B cell (primary cell): ENCODE data around the gene CCDC192. TPM values are rescaled to one million over a fixed set of nuclear protein-coding genes. Genes with fewer than 3 reads are reported as not detected.

Experiments used
- ATAC-seq: fragments of 200-7000 bp; cut with Tn5 transposase; one replicate; pipeline ENCODE4 v1.10.0; 2021; ENCODE audit warnings: low read depth, mild to moderate bottlenecking, moderate number of reproducible peaks, moderate library complexity
- CTCF ChIA-PET: fragments of 350-600 bp; sonication (Branson Sonifier 250); formaldehyde crosslinking; loops from one replicate; lab custom pipeline; 2021; ENCODE audit warnings: antibody characterized with exemption, inconsistent platforms; lab: Charles Lee
- POLR2A ChIA-PET: fragments of 350-600 bp; sonication (Branson Sonifier 250); formaldehyde crosslinking; loops from one replicate; lab custom pipeline; 2021; ENCODE audit warnings: antibody characterized with exemption; lab: Charles Lee
- DNase-seq: peaks from one replicate; pipeline ENCODE4 v3.0.0; 2013
- H2AFZ ChIP-seq: 2 replicates; pipeline ENCODE4 v1.6.1; 2012; ENCODE audit warnings: mild to moderate bottlenecking, low read depth, low read length; ENCODE audit not compliant: insufficient read depth, poor library complexity, severe bottlenecking
- H3K27ac ChIP-seq, 2 donors: 1 replicate in 1 of 2; 2 replicates in 1 of 2; pipeline ENCODE4 v1.5.1; 2012 to 2013; ENCODE audit warnings: low read length in 2 of 2, mild to moderate bottlenecking in 2 of 2, moderate library complexity in 1 of 2
- H3K27me3 ChIP-seq, 4 experiments: fragments of 200-600 bp in 1 of 4; sonication (generic) in 1 of 4; replicated peaks in 1 of 4; 1 replicate in 2 of 4; 2 replicates in 2 of 4; pipeline versions ENCODE4 v1.6.1 to v1.7.0; 2013 to 2016; ENCODE audit warnings: low read length in 3 of 4, mild to moderate bottlenecking in 2 of 4, mixed read lengths in 1 of 4, moderate library complexity in 1 of 4; ENCODE audit not compliant: insufficient read depth in 4 of 4, control insufficient read depth in 3 of 4; ENCODE audit errors: control extremely low read depth in 1 of 4
- H3K36me3 ChIP-seq, 2 experiments: replicated peaks in 1 of 2; 1 replicate in 1 of 2; 2 replicates in 1 of 2; pipeline versions ENCODE4 v1.6.1 to v1.7.1; 2013; ENCODE audit warnings: low read length in 1 of 2; ENCODE audit not compliant: insufficient read depth in 2 of 2, control insufficient read depth in 1 of 2; ENCODE audit errors: control extremely low read depth in 1 of 2, extremely low read depth in 1 of 2
- H3K4me1 ChIP-seq, 2 donors: fragments of 200-600 bp in 1 of 2; sonication (generic) in 1 of 2; 1 replicate in 1 of 2; 2 replicates in 1 of 2; pipeline versions ENCODE4 v1.5.1 to v1.6.1; 2013 to 2017; ENCODE audit warnings: low read length in 2 of 2; ENCODE audit not compliant: control insufficient read depth in 2 of 2, insufficient read depth in 2 of 2
- H3K4me2 ChIP-seq: replicated peaks from 2 replicates; pipeline ENCODE3; 2012; ENCODE audit warnings: mild to moderate bottlenecking, low read depth, low read length; ENCODE audit not compliant: poor library complexity, severe bottlenecking
- H3K4me3 ChIP-seq, 5 experiments: fragments of 200-600 bp in 1 of 5; sonication (generic) in 1 of 5; 1 replicate in 3 of 5; 2 replicates in 2 of 5; pipeline versions ENCODE4 v1.5.1 to v1.7.0; 2011 to 2016; ENCODE audit warnings: low read length in 4 of 5, mild to moderate bottlenecking in 4 of 5, low read depth in 2 of 5, control low read depth in 1 of 5, moderate library complexity in 1 of 5; ENCODE audit not compliant: insufficient read depth in 1 of 5; ENCODE audit errors: control extremely low read depth in 1 of 5, extremely low read depth in 1 of 5
- H3K79me2 ChIP-seq: fragments of 200-600 bp; sonication (generic); one replicate; pipeline ENCODE4 v1.6.0; 2016; ENCODE audit warnings: low read length; ENCODE audit not compliant: control insufficient read depth, insufficient read depth
- H3K9ac ChIP-seq: fragments of 200-600 bp; sonication (generic); 2 replicates; pipeline ENCODE4 v1.6.1; 2017; ENCODE audit warnings: mild to moderate bottlenecking, low read length, moderate library complexity
- H3K9me3 ChIP-seq, 3 donors: one replicate each; pipeline versions ENCODE4 v1.6.1 to v1.7.1; 2013; ENCODE audit warnings: low read length in 2 of 3; ENCODE audit not compliant: control insufficient read depth in 2 of 3, insufficient read depth in 1 of 3; ENCODE audit errors: control extremely low read depth in 1 of 3
- H4K20me1 ChIP-seq: 2 replicates; pipeline ENCODE4 v1.6.0; 2012; ENCODE audit warnings: mild to moderate bottlenecking, low read length; ENCODE audit not compliant: insufficient read depth, control insufficient read depth, poor library complexity, severe bottlenecking
- H3K27ac Mint-ChIP-seq: one replicate; pipeline ENCODE4 v1.8.0; 2021; ENCODE audit warnings: mixed read lengths
- H3K27me3 Mint-ChIP-seq: one replicate; pipeline ENCODE4 v1.8.0; 2021; ENCODE audit warnings: mixed read lengths
- H3K4me1 Mint-ChIP-seq: one replicate; pipeline ENCODE4 v1.8.0; 2021; ENCODE audit warnings: mixed read lengths
- H3K4me3 Mint-ChIP-seq: one replicate; pipeline ENCODE4 v1.8.0; 2021; ENCODE audit warnings: mixed read lengths
- H3K9me3 Mint-ChIP-seq: one replicate; pipeline ENCODE4 v1.8.0; 2022; ENCODE audit warnings: mixed read lengths; ENCODE audit not compliant: insufficient read depth
- CTCF ChIP-seq: fragments of 200-600 bp; IDR thresholded peaks from one replicate; pipeline ENCODE4 v1.8.0; 2022; ENCODE audit warnings: antibody characterized with exemption, mild to moderate bottlenecking
- EZH2 ChIP-seq: IDR thresholded peaks from 2 replicates; pipeline ENCODE4 v1.6.1; 2012; ENCODE audit warnings: borderline replicate concordance, low read depth, mild to moderate bottlenecking, moderate library complexity, low read length; ENCODE audit not compliant: insufficient read depth, poor library complexity, severe bottlenecking
- WGBS: methylation state at CpG from one replicate; pipeline ENCODE4 v1.1.5; 2013; ENCODE audit warnings: missing lambda C conversion rate; ENCODE audit not compliant: insufficient coverage; 5-methylcytosine and 5-hydroxymethylcytosine counted together
- intact Hi-C: fragments of 100-400 bp; cut with micrococcal nuclease; formaldehyde crosslinking; loops from one replicate; pipeline ENCODE4 v1.10.0; 2022
- polyA plus RNA-seq: library from polyadenylated mRNA; depleted of rRNA; stranded (reverse); fragments of >200 nt; gene quantifications from 2 replicates; pipeline ENCODE4 v1.2.3, GENCODE V29; 2012
- total RNA-seq, 2 donors: library from RNA; stranded (reverse); fragments of 120-200 nt in 1 of 2; gene quantifications; 1 replicate in 1 of 2; 2 replicates in 1 of 2; pipeline versions ENCODE4 v1.2.3 to v1.2.4, GENCODE V29; 2013 to 2022

The CCDC192 gene
- total and polyA plus RNA-seq, 2 donors (not counting 1 experiment from before 2014, with no cell fraction given), result not detected

GRCh38 chr5:127885176-127885575 lies 182.0 kb downstream of the CCDC192 start:
- WGBS, result 71% methylated on average over 1 of the region's 1 CpG
- Histone ChIP-seq H3K4me3 (no peak overlapping the region), H3K9ac (no peak overlapping the region), H3K36me3 (no peaks in the 10 kb centered on the region), H3K9me3 (peaks cover 0 to 3% (median 0%) of the 10 kb centered on the region in 3 donors), H3K4me2 (no peak overlapping the region), H3K4me1 (no peaks in the 10 kb centered on the region), H2AFZ (no peak overlapping the region), H3K27ac (no peak overlapping the region), H3K79me2 (no peaks in the 10 kb centered on the region), H4K20me1 (no peaks in the 10 kb centered on the region), H3K27me3 (no peaks in the 10 kb centered on the region)
- no peak for DNase-seq
- Mint-ChIP-seq H3K4me3 (no peak overlapping the region), H3K27ac (no peak overlapping the region), H3K9me3 (peaks cover 2% of the 10 kb centered on the region), H3K4me1 (no peaks in the 10 kb centered on the region), H3K27me3 (peaks cover 3% of the 10 kb centered on the region)
- ChIA-PET POLR2A (no interaction called here), CTCF (no interaction called here)
- no peak for ATAC-seq
- intact Hi-C loops, result no loop called here
- no peak for TF ChIP-seq EZH2
- no peak for TF ChIP-seq CTCF

GRCh38 chr5:127886081-127886480 lies 182.9 kb downstream of the CCDC192 start:
- Mint-ChIP-seq H3K27ac (no peak overlapping the region), H3K27me3 (peaks cover 3% of the 10 kb centered on the region), H3K4me3 (no peak overlapping the region), H3K4me1 (no peaks in the 10 kb centered on the region), H3K9me3 (no peaks in the 10 kb centered on the region)
- Histone ChIP-seq H3K4me3 (no peak overlapping the region), H3K4me1 (no peaks in the 10 kb centered on the region), H3K27ac (no peak overlapping the region), H3K9ac (no peak overlapping the region), H3K27me3 (no peaks in the 10 kb centered on the region), H3K4me2 (no peak overlapping the region), H3K79me2 (no peaks in the 10 kb centered on the region), H4K20me1 (no peaks in the 10 kb centered on the region), H2AFZ (no peak overlapping the region), H3K9me3 (peaks cover 0 to 3% (median 0%) of the 10 kb centered on the region in 3 donors), H3K36me3 (no peaks in the 10 kb centered on the region)
- no peak for TF ChIP-seq CTCF
- no peak for ATAC-seq
- intact Hi-C loops, result no loop called here
- CTCF ChIA-PET, result no interaction called here
- WGBS, result 95% methylated on average over 2 of the region's 3 CpGs
- POLR2A ChIA-PET, result no interaction called here
- no peak for DNase-seq
